Left ventricle myocardium inferior (tissue), 1 donor: Measurements from ENCODE around the gene HMOX2. TPM values are rescaled to one million over a fixed set of nuclear protein-coding genes. Genes with fewer than 3 reads are reported as not detected.

Experiments
- DNase-seq: peaks from one replicate; pipeline ENCODE4 v3.0.0-alpha.2; 2020
- H3K27ac ChIP-seq: fragments of 200-600 bp; replicated peaks from 2 replicates; pipeline ENCODE4 v1.8.0; 2021
- H3K27me3 ChIP-seq: fragments of 200-600 bp; 2 replicates; pipeline ENCODE4 v1.8.0; 2021; ENCODE audit warnings: low read depth
- H3K36me3 ChIP-seq: fragments of 200-600 bp; 2 replicates; pipeline ENCODE4 v1.8.0; 2021
- H3K4me1 ChIP-seq: fragments of 200-600 bp; 2 replicates; pipeline ENCODE4 v1.8.0; 2021
- H3K4me3 ChIP-seq: fragments of 200-600 bp; 2 replicates; pipeline ENCODE4 v1.8.0; 2021; ENCODE audit warnings: mild to moderate bottlenecking, moderate library complexity
- H3K9me3 ChIP-seq: fragments of 200-600 bp; replicated peaks from 2 replicates; pipeline ENCODE4 v1.8.0; 2021
- intact Hi-C: fragments of 100-400 bp; cut with micrococcal nuclease; formaldehyde crosslinking; loops from one replicate; pipeline ENCODE4 v1.11.0; 2022
- total RNA-seq: library from RNA; stranded (reverse); fragmentation: NEBNext Ultra II Directional; extraction: Animal tissue kit (Norgen Biotek cat#: 25700); gene quantifications from one replicate; pipeline ENCODE4 v1.2.1, GENCODE V29; 2021
- TF ChIP-seq, protein P1 (sequence below): fragments of 200-600 bp; IDR thresholded peaks from 2 replicates; pipeline ENCODE4 v1.8.0; 2021; ENCODE audit warnings: antibody characterized with exemption, mild to moderate bottlenecking, borderline replicate concordance
- donor health status: DM: no; HTN: yes; CAD: no; lungs with severe emphysema.

The HMOX2 gene
- total RNA-seq, 1 donor from 2014 or later = 115 TPM

DNA sequence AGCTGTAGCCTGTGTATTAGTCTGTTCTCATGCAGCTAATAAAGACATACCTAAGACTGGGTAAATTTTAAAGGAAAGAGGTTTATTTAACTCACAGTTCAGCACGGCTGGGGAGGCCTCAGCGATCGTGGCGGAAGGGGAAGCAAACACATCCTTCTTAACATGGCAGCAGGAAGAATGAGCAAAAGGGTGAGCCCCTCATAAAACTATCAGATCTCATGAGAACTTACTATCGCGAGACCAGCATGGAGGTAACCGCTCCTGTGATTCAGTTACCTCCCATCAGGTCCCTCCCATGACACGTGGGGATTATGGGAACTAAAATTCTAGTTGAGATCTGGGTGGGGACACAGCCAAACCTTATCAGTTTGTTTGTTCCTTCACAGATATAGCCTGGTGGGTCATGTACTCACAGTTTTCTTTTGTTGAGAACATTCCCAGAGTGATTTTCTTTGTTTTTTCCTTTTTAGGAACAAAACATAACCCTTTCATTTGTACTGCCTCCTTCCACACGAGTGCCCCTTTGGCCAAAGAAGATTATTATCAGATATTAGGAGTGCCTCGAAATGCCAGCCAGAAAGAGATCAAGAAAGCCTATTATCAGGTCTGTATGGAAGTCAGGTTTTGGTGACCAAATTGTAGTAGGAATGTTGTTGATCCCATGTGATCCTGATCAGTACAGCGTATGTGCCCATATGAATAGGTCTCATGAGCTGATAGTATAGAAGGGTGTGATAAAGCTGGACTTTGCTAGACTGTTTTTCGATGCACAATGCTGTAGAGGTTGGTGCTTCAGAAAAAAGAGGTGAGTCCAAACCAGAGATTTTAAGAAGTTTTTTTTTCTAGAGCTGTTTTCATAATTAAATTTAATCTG is 42.0 kb upstream of the HMOX2 start:
- intact Hi-C loops = no loop called here
- H3K4me1 ChIP-seq = no peaks in the 10 kb centered on the region
- TF ChIP-seq, protein P1, sequence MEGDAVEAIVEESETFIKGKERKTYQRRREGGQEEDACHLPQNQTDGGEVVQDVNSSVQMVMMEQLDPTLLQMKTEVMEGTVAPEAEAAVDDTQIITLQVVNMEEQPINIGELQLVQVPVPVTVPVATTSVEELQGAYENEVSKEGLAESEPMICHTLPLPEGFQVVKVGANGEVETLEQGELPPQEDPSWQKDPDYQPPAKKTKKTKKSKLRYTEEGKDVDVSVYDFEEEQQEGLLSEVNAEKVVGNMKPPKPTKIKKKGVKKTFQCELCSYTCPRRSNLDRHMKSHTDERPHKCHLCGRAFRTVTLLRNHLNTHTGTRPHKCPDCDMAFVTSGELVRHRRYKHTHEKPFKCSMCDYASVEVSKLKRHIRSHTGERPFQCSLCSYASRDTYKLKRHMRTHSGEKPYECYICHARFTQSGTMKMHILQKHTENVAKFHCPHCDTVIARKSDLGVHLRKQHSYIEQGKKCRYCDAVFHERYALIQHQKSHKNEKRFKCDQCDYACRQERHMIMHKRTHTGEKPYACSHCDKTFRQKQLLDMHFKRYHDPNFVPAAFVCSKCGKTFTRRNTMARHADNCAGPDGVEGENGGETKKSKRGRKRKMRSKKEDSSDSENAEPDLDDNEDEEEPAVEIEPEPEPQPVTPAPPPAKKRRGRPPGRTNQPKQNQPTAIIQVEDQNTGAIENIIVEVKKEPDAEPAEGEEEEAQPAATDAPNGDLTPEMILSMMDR = no peak
- peaks cover 60% of the 10 kb centered on the region for H3K36me3 ChIP-seq
- H3K9me3 ChIP-seq = no peaks in the 10 kb centered on the region
- H3K27ac ChIP-seq = no peak overlapping the region
- no peaks in the 10 kb centered on the region for H3K27me3 ChIP-seq
- DNase-seq = no peak
- no peak overlapping the region for H3K4me3 ChIP-seq

DNA sequence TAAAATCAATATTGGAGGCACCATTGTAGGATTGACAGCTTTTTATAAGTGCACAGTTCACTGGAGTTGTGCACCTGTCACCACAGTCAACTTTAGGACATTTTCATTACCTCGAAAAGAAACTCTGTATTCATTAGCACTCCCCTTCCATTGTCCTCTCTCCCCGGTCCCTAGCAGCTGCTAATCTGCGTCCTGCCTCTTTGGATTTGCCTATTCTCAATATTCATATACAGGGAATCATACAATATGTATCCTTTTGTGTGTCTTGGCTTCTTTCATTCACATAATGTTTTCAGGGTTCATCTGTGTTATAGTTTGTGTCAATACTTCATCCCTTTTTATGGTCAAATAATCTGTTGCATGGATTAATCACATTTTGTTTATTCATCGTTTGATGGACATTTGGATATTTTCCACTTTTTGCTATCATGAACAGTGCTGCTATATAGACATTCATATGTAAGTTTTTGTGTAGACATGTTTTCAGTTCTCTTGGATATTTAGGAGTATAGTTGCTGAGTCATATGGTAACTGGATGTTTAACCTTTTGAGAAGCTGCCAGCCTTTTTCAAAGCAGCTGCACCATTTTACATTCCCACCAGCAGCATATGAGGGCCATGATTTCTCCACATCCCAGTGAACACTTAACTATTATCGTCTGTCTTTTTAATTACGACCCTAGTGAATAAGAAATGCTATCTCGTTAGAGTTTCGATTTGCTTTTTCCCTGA is 40.7 kb upstream of the HMOX2 start:
- Histone ChIP-seq H3K4me3 (no peak overlapping the region), H3K27ac (no peak overlapping the region), H3K27me3 (no peaks in the 10 kb centered on the region), H3K36me3 (peaks cover 74% of the 10 kb centered on the region), H3K4me1 (no peaks in the 10 kb centered on the region), H3K9me3 (no peaks in the 10 kb centered on the region)
- DNase-seq = no peak
- TF ChIP-seq, protein P1 = no peak
- intact Hi-C loops = no loop called here

DNA sequence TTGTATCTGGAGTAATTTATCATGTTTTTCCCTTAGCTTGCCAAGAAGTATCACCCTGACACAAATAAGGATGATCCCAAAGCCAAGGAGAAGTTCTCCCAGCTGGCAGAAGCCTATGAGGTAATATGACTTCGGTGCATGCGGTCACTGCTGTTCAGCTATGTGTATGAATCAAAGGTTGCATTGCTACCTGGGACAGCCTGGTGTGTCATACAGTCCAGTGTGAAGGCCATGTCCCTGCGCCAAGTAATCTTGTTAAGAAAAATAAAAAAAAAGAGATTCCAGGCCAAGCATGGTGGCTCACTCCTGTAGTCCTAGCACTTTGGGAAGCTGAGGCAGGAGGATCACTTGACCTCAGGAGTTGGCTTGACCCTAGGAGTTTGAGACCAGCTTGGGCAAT is 38.8 kb upstream of the HMOX2 start:
- DNase-seq = no peak
- Histone ChIP-seq H3K9me3 (no peaks in the 10 kb centered on the region), H3K27me3 (no peaks in the 10 kb centered on the region), H3K27ac (no peak overlapping the region), H3K4me3 (no peak overlapping the region), H3K36me3 (peaks cover 82% of the 10 kb centered on the region), H3K4me1 (no peaks in the 10 kb centered on the region)
- TF ChIP-seq, protein P1 = no peak
- intact Hi-C loops = no loop called here

DNA sequence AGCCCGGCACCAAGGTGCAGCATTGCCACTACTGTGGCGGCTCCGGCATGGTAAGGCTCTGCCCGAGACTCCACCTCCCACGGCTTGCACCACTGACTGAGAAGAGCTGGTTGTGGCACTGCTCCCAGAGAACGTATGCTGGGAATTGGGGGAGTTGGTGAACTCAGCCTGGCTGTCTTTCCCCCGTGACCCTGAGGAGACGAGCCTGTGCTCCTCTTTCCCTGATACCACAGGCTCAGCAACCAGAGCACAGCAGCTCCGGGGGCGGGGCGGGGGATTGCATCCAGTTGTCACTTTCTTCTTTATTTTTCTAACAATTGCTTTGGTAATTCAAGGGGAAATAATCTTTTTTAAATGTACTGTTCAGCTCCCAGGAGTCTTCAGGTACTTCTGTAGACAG is 33.8 kb upstream of the HMOX2 start:
- DNase-seq = no peak
- Histone ChIP-seq H3K4me1 (no peaks in the 10 kb centered on the region), H3K36me3 (peaks cover 100% of the 10 kb centered on the region), H3K4me3 (no peak overlapping the region), H3K27ac (no peak overlapping the region), H3K27me3 (no peaks in the 10 kb centered on the region), H3K9me3 (no peaks in the 10 kb centered on the region)
- TF ChIP-seq, protein P1 = no peak
- intact Hi-C loops = no loop called here

DNA sequence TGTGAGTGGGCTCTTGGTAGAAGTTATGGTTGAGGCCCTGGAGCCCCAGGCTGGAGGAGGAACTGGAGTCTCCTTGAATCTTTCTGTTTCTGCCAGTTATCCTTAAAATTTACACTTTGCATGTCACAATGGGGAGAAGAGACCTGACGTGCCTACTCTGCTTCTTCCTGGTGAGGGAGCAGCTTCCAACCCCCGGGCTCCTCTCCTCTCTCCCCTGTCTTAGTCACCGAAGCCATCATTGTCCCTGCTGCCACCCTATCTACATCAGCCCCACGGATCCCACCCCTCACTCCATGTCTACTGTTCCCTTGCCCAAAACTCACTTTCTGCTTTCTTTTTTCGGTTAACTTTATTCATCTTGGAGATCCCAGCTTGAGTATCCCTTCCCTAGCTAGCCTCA is 32.9 kb upstream of the HMOX2 start:
- no peak for DNase-seq
- Histone ChIP-seq H3K27me3 (no peaks in the 10 kb centered on the region), H3K36me3 (peaks cover 100% of the 10 kb centered on the region), H3K27ac (no peak overlapping the region), H3K9me3 (no peaks in the 10 kb centered on the region), H3K4me1 (no peaks in the 10 kb centered on the region), H3K4me3 (no peak overlapping the region)
- TF ChIP-seq, protein P1 = no peak
- intact Hi-C loops = no loop called here
